PC-3 (cell line): ENCODE measurements around the gene RBMS3.

Source experiments
- CTCF ChIP-seq: fragments of 300-600 bp; sonication (generic); conservative IDR thresholded peaks from 2 replicates; pipeline ENCODE4 v1.5.1; 2017; ENCODE audit warnings: antibody characterized with exemption, low read depth, mild to moderate bottlenecking, low read length
- EZH2phosphoT487 ChIP-seq: fragments of 300-600 bp; sonication (generic); IDR thresholded peaks from 2 replicates; pipeline ENCODE4 v1.6.1; 2018; ENCODE audit warnings: mild to moderate bottlenecking, antibody characterized with exemption, low read length, borderline replicate concordance

DNA sequence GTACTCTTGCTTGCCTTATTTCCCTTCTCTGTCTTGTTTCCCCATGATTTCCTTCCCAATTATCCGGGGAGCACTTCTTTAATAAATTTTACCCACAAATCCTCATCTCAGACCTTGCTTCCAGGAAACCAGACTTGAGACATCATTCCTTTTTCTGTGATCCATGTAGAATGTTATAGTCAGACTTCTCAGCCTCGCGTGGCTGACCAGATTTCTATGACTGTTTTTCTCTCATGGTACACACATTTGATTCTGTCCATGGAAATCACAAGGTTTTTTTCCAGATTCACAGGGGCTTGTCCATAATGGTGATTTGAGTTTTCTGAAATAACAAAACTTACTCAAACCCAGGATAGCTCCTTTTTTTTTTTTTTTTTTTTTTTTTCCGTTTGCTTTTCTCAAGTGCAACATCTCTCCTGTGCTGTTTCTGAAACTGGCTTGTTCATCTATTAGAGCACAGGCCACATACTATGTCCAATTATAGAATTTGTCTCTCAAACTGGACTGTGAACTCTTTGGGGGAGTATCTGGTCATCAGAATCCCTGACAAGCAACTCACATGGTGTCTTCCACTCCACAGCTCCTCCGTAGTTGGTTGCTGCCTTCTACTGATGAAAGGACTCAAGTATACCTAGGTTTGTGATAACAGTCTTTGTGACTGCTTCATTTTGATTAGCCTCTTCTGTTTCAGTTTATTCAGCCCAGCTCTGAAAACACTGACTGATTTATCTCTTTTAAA lies 50.8 kb downstream of the RBMS3 start:
- TF ChIP-seq CTCF (no peak), EZH2phosphoT487 (no peak)
